K562 (cell line): ENCODE measurements around the gene ZNF564. TPM values are rescaled to one million over a fixed set of nuclear protein-coding genes. Genes with fewer than 3 reads are reported as not detected.

Experiments used
- ARID1B ChIP-seq: fragments of 450-650 bp; IDR thresholded peaks from 2 replicates; pipeline ENCODE4 v1.6.1; 2016; ENCODE audit warnings: antibody characterized with exemption, mild to moderate bottlenecking, inconsistent platforms
- CHD2 ChIP-seq: IDR thresholded peaks from 2 replicates; pipeline ENCODE4 v1.6.1; 2011; ENCODE audit warnings: low read depth, low read length
- ETV1 ChIP-seq: fragments of 450-650 bp; conservative IDR thresholded peaks from 2 replicates; pipeline ENCODE4 v1.6.1; 2016; ENCODE audit warnings: missing genetic modification characterization, control low read depth, low read depth, missing compliant biosample characterization
- FOXK2 ChIP-seq, 2 experiments: fragments of 450-650 bp; IDR thresholded peaks in 1 of 2; conservative IDR thresholded peaks in 1 of 2; 2 replicates each; pipeline ENCODE4 v1.6.1; 2016; ENCODE audit warnings: low read depth in 2 of 2, mild to moderate bottlenecking in 1 of 2
- FUS ChIP-seq: fragments of 200-400 bp; formaldehyde crosslinking; optimal IDR thresholded peaks from 2 replicates; pipeline ENCODE3; 2017; ENCODE audit warnings: low read depth, low read length
- GATAD2B ChIP-seq: fragments of 450-650 bp; IDR thresholded peaks from 2 replicates; pipeline ENCODE4 v1.6.1; 2017; ENCODE audit warnings: mild to moderate bottlenecking, borderline replicate concordance
- JUND ChIP-seq, 2 experiments: IDR thresholded peaks; 2 replicates in 1 of 2; 3 replicates in 1 of 2; pipeline ENCODE4 v1.6.1; 2011; ENCODE audit warnings: borderline replicate concordance in 2 of 2, low read depth in 2 of 2, low read length in 2 of 2, improper control_type of control experiment in 1 of 2, missing biosample characterization in 1 of 2, missing genetic modification characterization in 1 of 2, missing genetic modification reagents in 1 of 2
- ZFP30 ChIP-seq: fragments of 250-450 bp; sonication (Bioruptor Pico); IDR thresholded peaks from 2 replicates; pipeline ENCODE4 v1.8.0; 2022; ENCODE audit warnings: moderate library complexity, mild to moderate bottlenecking, inconsistent platforms, borderline replicate concordance
- ZZZ3 ChIP-seq: fragments of 450-650 bp; IDR thresholded peaks from 2 replicates; pipeline ENCODE4 v1.6.1; 2016; ENCODE audit warnings: antibody characterized with exemption, mild to moderate bottlenecking, moderate library complexity
- polyA plus RNA-seq, 8 experiments: library from polyadenylated mRNA; depleted of rRNA in 4 of 8; stranded (reverse) in 5 of 8; unstranded in 3 of 8; fragments of >200 nt; fragmentation: Nextera tagmentation in 2 of 8; fragmentation: Illumina TruSeq in 1 of 8; extraction: Ambion mirVana in 2 of 8; extraction: Trizol in 1 of 8; gene quantifications; 2 replicates each; pipeline versions ENCODE4 v1.2.1 to v1.2.3, GENCODE V29; 2011 to 2014; ENCODE audit warnings: inconsistent platforms in 1 of 8, missing spikeins in 1 of 8
- total RNA-seq, 7 experiments: library from RNA; depleted of rRNA in 6 of 7; stranded (reverse); fragments of >200 nt in 6 of 7; fragmentation: Illumina TruSeq in 2 of 7; extraction: Trizol in 2 of 7; gene quantifications; 2 replicates each; pipeline versions ENCODE4 v1.2.1 to v1.2.3, GENCODE V29; 2011 to 2021; ENCODE audit warnings: low replicate concordance in 1 of 7
- TF ChIP-seq, protein P1 (sequence below): fragments of 450-650 bp; IDR thresholded peaks from 2 replicates; pipeline ENCODE4 v1.6.1; 2016; ENCODE audit warnings: mild to moderate bottlenecking
- TF ChIP-seq, protein P2 (sequence below), 3 experiments: fragments of 200-800 bp in 1 of 3; fragments of 250-450 bp in 1 of 3; fragments of 450-650 bp in 1 of 3; sonication (Bioruptor Pico) in 1 of 3; sonication (Bioruptor generic) in 1 of 3; formaldehyde crosslinking in 1 of 3; IDR thresholded peaks; 2 replicates each; pipeline versions ENCODE4 v1.6.1 to v1.8.0; 2016 to 2022; ENCODE audit warnings: mild to moderate bottlenecking in 2 of 3, missing genetic modification characterization in 2 of 3, missing compliant biosample characterization in 1 of 3, moderate library complexity in 1 of 3
- TF ChIP-seq, protein P3 (sequence below), 3 experiments: IDR thresholded peaks in 2 of 3; conservative IDR thresholded peaks in 1 of 3; 2 replicates each; pipeline ENCODE4 v1.5.1; 2011 to 2012; ENCODE audit warnings: low read length in 3 of 3, mild to moderate bottlenecking in 3 of 3, control low read depth in 2 of 3, improper control_type of control experiment in 1 of 3, inconsistent platforms in 1 of 3, low read depth in 1 of 3, mixed read lengths in 1 of 3, moderate library complexity in 1 of 3; ENCODE audit not compliant: insufficient read depth in 2 of 3
- TF ChIP-seq, protein P4 (sequence below): sonication (generic); formaldehyde crosslinking; IDR thresholded peaks from 2 replicates; pipeline ENCODE4 v1.9.0; 2022; ENCODE audit warnings: mild to moderate bottlenecking, missing genetic modification reagents
- TF ChIP-seq, protein P5 (sequence below): IDR thresholded peaks from 2 replicates; pipeline ENCODE4 v1.6.1; 2011; ENCODE audit warnings: borderline replicate concordance, low read depth, mild to moderate bottlenecking, moderate library complexity, low read length; ENCODE audit not compliant: insufficient read depth, poor library complexity, severe bottlenecking

ZNF564 gene
- total and polyA plus RNA-seq, 9 of the 15 experiments (the other 6 are each of a cell fraction or from before 2014, with no cell fraction given), result 1.4 to 8.1 (median 5.6) TPM

DNA sequence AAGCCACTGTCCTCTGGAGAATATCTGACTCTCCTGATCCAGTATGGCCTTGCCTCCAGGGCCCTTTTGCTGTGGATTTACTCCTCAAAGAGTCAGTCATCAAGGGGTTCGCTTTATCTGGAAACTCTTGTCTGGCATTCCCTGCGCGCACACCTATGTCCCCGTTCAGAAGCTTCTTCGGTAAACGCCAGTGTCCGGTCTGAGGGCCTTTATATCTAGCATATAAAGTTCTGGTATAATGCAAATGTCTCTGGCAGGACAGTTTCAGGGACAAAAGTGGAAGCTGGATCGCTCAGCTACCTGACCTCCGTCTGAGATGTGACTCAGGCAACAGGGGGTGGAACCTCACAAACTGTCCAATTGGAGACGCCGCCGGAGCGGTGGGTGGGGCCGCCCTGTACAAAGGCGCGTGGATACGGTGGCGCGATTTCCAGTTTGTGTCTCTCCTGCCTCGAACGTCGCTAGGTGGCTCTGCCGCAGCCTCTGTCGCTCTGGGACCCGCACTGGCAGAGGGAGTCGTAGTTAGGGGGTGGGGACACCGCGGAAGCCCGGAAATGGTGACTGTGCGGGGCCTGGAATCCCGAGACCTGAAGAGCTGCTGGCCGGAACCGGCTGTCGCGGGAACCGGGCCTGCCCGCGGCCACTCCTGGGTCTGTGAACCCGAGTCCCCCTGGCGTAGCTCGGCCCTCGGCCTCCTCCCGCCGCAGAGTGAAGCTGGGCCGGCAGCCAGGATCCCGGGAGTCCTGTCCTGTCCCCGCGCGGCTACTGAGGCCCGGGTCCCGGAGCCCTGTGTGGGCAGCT is 56.1 kb downstream of the ZNF564 start (continued):
- TF ChIP-seq JUND (IDR thresholded peaks at IDR 0.05; ENCODE audit: borderline replicate concordance, low read depth, low read length), result 0 out of 2 replicates have a peak, but pooled peaks have one; percentile 33
- TF ChIP-seq JUND (tag; IDR thresholded peaks at IDR 0.05; ENCODE audit: borderline replicate concordance, low read depth, low read length), result no peak
- TF ChIP-seq, protein P1, sequence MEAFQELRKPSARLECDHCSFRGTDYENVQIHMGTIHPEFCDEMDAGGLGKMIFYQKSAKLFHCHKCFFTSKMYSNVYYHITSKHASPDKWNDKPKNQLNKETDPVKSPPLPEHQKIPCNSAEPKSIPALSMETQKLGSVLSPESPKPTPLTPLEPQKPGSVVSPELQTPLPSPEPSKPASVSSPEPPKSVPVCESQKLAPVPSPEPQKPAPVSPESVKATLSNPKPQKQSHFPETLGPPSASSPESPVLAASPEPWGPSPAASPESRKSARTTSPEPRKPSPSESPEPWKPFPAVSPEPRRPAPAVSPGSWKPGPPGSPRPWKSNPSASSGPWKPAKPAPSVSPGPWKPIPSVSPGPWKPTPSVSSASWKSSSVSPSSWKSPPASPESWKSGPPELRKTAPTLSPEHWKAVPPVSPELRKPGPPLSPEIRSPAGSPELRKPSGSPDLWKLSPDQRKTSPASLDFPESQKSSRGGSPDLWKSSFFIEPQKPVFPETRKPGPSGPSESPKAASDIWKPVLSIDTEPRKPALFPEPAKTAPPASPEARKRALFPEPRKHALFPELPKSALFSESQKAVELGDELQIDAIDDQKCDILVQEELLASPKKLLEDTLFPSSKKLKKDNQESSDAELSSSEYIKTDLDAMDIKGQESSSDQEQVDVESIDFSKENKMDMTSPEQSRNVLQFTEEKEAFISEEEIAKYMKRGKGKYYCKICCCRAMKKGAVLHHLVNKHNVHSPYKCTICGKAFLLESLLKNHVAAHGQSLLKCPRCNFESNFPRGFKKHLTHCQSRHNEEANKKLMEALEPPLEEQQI, result no peak
- TF ChIP-seq, protein P2, sequence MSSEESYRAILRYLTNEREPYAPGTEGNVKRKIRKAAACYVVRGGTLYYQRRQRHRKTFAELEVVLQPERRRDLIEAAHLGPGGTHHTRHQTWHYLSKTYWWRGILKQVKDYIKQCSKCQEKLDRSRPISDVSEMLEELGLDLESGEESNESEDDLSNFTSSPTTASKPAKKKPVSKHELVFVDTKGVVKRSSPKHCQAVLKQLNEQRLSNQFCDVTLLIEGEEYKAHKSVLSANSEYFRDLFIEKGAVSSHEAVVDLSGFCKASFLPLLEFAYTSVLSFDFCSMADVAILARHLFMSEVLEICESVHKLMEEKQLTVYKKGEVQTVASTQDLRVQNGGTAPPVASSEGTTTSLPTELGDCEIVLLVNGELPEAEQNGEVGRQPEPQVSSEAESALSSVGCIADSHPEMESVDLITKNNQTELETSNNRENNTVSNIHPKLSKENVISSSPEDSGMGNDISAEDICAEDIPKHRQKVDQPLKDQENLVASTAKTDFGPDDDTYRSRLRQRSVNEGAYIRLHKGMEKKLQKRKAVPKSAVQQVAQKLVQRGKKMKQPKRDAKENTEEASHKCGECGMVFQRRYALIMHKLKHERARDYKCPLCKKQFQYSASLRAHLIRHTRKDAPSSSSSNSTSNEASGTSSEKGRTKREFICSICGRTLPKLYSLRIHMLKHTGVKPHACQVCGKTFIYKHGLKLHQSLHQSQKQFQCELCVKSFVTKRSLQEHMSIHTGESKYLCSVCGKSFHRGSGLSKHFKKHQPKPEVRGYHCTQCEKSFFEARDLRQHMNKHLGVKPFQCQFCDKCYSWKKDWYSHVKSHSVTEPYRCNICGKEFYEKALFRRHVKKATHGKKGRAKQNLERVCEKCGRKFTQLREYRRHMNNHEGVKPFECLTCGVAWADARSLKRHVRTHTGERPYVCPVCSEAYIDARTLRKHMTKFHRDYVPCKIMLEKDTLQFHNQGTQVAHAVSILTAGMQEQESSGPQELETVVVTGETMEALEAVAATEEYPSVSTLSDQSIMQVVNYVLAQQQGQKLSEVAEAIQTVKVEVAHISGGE (CRISPR knock-in tag; IDR thresholded peaks at IDR 0.05), result peak in 1 of 3 experiments; percentile 41; a peak in 2 of 6 replicates
- TF ChIP-seq ETV1, result peak; percentile 27; the same call in 1 of the 2 replicates
- TF ChIP-seq, protein P3, sequence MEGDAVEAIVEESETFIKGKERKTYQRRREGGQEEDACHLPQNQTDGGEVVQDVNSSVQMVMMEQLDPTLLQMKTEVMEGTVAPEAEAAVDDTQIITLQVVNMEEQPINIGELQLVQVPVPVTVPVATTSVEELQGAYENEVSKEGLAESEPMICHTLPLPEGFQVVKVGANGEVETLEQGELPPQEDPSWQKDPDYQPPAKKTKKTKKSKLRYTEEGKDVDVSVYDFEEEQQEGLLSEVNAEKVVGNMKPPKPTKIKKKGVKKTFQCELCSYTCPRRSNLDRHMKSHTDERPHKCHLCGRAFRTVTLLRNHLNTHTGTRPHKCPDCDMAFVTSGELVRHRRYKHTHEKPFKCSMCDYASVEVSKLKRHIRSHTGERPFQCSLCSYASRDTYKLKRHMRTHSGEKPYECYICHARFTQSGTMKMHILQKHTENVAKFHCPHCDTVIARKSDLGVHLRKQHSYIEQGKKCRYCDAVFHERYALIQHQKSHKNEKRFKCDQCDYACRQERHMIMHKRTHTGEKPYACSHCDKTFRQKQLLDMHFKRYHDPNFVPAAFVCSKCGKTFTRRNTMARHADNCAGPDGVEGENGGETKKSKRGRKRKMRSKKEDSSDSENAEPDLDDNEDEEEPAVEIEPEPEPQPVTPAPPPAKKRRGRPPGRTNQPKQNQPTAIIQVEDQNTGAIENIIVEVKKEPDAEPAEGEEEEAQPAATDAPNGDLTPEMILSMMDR (IDR thresholded peaks at IDR 0.05 in 2 of 3, conservative IDR thresholded peaks at IDR 0.05 in 1 of 3; ENCODE audit: insufficient read depth in 2 of 3, low read depth in 1 of 3, low read length in 3 of 3), result peak; percentile 49 to 60 (median 54)
- peak; percentile 28 for TF ChIP-seq ARID1B
- TF ChIP-seq, protein P4, sequence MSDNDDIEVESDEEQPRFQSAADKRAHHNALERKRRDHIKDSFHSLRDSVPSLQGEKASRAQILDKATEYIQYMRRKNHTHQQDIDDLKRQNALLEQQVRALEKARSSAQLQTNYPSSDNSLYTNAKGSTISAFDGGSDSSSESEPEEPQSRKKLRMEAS (CRISPR knock-in tag), result peak; percentile 60
- TF ChIP-seq, protein P5, sequence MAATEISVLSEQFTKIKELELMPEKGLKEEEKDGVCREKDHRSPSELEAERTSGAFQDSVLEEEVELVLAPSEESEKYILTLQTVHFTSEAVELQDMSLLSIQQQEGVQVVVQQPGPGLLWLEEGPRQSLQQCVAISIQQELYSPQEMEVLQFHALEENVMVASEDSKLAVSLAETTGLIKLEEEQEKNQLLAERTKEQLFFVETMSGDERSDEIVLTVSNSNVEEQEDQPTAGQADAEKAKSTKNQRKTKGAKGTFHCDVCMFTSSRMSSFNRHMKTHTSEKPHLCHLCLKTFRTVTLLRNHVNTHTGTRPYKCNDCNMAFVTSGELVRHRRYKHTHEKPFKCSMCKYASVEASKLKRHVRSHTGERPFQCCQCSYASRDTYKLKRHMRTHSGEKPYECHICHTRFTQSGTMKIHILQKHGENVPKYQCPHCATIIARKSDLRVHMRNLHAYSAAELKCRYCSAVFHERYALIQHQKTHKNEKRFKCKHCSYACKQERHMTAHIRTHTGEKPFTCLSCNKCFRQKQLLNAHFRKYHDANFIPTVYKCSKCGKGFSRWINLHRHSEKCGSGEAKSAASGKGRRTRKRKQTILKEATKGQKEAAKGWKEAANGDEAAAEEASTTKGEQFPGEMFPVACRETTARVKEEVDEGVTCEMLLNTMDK, result peak; percentile 62
- TF ChIP-seq ZZZ3, result no peak
- peak; percentile 42 for TF ChIP-seq CHD2
- TF ChIP-seq GATAD2B, result 0 out of 2 replicates have a peak, but pooled peaks have one; percentile 21
- 0 out of 4 replicates have a peak, but pooled peaks of 1 of the 2 experiments have one; percentile 25 for TF ChIP-seq FOXK2 (conservative IDR thresholded peaks at IDR 0.05 in 1 of 2, IDR thresholded peaks at IDR 0.05 in 1 of 2; ENCODE audit: low read depth in 2 of 2)
- TF ChIP-seq FUS, result no peak
- TF ChIP-seq ZFP30 (CRISPR knock-in tag), result no peak
